Activated T-cell treated with anti-CD3 and anti-CD28 coated beads, Interleukin-2, amount 50 U/mL, for 1 hour (primary cell): ENCODE measurements around the gene PRR3.

Experiments
- DNase-seq: peaks from one replicate; pipeline ENCODE4 v3.0.0-alpha.2; 2020

PRR3 gene

GRCh38 chr6:30573113-30573512 is 16.0 kb downstream of the PRR3 start:
- DNase-seq, result no peak

- no peak for DNase-seq
Observed at GRCh38 chr6:30578051-30578450, 21.0 kb downstream of the PRR3 start.

GRCh38 chr6:30583921-30584320 is 26.8 kb downstream of the PRR3 start:
- DNase-seq, result no peak

GRCh38 chr6:30589754-30590358 is 32.8 kb downstream of the PRR3 start:
- DNase-seq, result no peak

GRCh38 chr6:30590509-30590908 is 33.4 kb downstream of the PRR3 start:
- DNase-seq, result no peak

- DNase-seq, result no peak
Observed at GRCh38 chr6:30591008-30591407, 33.9 kb downstream of the PRR3 start.

GRCh38 chr6:30592287-30592686 is 35.2 kb downstream of the PRR3 start:
- DNase-seq, result no peak

- peak; percentile 79 for DNase-seq
Observed at GRCh38 chr6:30597315-30598144, 40.4 kb downstream of the PRR3 start.

- no peak for DNase-seq
Observed at GRCh38 chr6:30598912-30599624, 42.0 kb downstream of the PRR3 start.

GRCh38 chr6:30599625-30600324 is 42.7 kb downstream of the PRR3 start:
- no peak for DNase-seq

GRCh38 chr6:30600451-30600961 is 43.4 kb downstream of the PRR3 start:
- no peak for DNase-seq

- no peak for DNase-seq
Observed at GRCh38 chr6:30601436-30601814, 44.3 kb downstream of the PRR3 start.

- no peak for DNase-seq
Observed at GRCh38 chr6:30601815-30602641, 44.9 kb downstream of the PRR3 start.

GRCh38 chr6:30603961-30604360 is 46.9 kb downstream of the PRR3 start:
- no peak for DNase-seq

- DNase-seq, result no peak
Observed at GRCh38 chr6:30610065-30610464, 53.0 kb downstream of the PRR3 start.

GRCh38 chr6:30611150-30611855 is 54.2 kb downstream of the PRR3 start:
- no peak for DNase-seq

- DNase-seq, result no peak
Observed at GRCh38 chr6:30611856-30612194, 54.7 kb downstream of the PRR3 start.

- DNase-seq, result no peak
Observed at GRCh38 chr6:30612213-30612612, 55.1 kb downstream of the PRR3 start.

- DNase-seq, result no peak
Observed at GRCh38 chr6:30612687-30613248, 55.7 kb downstream of the PRR3 start.
